ENCODE results near the gene KDR.

KDR gene

DNA sequence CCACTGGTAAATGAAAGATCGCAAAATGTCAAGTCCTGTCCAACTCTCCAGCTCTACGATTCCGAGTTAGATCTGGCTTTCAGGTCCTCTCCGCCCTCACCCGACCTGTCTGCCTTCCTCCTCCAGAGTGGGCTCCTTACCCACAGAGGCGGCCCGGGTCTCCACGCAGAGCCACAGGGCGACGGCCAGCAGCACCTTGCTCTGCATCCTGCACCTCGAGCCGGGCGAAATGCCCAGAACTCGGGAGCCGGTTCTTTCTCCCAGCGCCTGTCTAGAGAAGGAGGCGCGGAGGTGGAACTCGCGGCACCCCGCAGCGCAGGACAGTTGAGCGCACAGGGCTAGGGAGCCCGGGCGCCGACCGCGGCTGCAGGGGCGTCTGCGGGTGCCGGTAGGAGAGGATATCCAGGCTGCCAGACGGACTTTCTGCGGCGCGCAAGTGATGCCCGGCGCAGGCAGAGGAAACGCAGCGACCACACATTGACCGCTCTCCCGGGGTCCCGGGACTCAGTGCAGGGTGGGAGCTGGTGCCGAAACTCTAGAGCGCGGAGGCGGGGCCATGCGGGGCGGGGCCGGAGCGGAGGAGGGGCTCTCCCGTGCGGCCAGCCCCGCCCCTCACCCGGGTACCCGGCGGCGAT, at the start of gene KDR:
KDR (minus strand) TSS at position 509 of the 635 bp plus-strand sequence; CDS start at position 207, 302 bp downstream.
- FAIRE-seq (no peak), DNase-seq (ENCODE audit: extremely low spot score, insufficient read length, low read depth) (no peak)

DNA sequence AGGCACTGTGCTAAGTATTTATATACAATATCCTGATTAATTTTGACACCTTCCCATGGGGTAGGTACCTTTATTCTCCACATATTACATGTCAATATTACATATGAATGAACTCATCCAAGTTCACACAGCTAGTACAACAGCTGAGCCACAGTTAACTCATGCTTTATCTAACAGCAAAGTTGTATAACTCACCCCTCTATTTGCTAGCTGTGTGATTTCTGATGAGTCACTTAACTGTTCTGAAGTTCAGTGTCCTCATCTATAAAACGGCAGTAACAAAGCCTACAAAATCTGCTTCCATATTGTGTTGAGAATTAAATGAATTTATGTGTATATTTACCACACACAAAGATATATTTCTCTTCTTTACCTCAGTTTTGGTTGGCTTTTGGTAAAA, 48.2 kb upstream of the KDR start:
- DNase-seq (ENCODE audit: extremely low spot score, insufficient read length, low read depth), result no peak
- FAIRE-seq, result no peak

DNA sequence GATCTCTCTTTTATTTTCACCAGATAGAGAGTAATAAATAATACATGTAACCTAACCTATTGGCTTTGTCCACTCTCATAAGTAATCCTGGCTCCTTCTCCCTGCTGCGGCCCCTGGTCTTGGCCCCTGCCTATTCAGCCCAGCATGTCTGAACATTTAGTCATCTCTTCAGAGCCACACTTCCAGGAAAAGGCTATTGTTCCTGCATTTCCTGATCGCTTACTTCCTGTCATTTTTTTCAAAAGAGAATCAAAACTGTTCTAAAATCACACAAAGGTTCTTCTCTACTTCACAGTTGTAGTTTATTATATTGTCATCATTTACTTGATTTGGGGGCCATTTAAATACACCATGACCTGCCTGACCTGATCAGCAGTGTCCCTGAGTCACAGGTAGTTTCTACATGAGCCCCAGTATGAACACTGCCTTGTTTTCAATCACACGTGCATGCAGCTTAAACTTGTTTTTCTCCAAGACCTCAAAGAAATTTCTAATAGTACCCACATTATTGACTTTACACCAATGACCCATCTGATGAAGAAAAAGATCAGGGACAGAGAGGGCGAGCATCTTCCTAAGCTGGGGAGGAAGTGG, 47.4 kb upstream of the KDR start:
- DNase-seq (ENCODE audit: extremely low spot score, insufficient read length, low read depth) (no peak), FAIRE-seq (no peak)

DNA sequence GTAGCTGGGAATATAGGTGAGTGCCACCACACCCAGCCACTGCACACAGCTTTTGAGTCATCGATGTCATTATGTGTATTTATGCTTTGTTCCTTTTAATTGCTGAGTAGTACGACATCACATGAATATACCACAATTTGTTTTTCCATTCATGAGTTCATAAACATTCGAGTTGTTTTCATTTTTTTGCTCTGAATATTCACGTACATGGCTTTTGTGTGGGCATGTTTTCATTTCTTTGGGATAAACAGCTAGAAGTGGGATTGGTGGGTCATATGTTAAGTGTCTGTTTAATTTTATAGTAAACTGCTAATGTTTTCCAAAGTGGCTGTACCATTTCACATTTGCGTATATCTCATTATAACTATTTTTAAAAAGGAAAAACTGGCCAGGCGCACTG, 45.1 kb upstream of the KDR start:
- DNase-seq (ENCODE audit: extremely low spot score, insufficient read length, low read depth), result no peak
- FAIRE-seq, result no peak

DNA sequence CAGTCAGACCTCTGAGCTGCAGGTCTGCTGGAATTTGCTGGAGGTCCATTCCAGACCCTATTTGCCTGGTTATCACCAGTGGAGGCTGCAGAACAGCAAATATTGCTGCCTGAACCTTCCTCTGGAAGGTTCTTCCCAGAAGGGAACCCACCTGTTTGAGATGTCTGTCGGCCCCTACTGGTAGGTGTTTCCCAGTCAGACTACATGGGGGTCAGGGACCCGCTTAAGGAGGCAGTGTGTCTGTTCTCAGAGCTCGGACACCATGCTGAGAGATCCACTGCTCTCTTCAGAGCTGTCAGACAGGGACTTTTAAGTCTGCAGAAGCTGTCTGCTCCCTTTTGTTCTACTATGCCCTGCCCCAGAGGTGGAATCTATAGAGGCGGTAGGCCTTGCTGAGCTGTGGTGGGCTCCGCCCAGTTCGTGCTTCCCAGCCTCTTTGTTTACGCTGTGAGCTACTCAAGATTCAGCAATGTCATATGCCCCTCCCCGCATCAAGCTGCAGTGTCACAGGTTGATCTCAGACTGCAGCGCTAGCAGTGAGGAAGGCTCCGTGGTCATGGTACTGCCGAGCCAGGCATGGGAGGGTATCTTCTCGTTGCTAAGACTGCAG, 44.1 kb upstream of the KDR start:
- FAIRE-seq (no peak), DNase-seq (ENCODE audit: extremely low spot score, insufficient read length, low read depth) (no peak)

DNA sequence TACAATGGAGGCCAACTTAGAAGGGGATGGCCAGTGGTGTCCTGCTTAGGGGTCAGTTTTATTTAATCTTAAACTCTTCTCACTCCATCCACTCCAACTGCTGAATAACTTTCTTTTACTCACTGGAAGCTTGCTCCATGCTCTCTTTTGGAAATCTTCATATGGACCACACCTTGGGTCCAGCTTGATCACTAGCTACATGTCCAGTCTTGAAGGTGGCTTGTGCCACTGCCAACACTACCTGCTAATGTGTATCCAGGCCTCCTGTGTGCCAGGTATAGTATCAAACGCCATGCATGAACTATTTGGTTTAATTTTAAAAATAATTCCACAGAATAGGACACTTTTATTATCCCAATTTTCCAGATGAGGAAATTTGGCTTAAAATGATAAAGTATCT, 37.0 kb upstream of the KDR start:
- FAIRE-seq, result no peak
- no peak for DNase-seq (ENCODE audit: extremely low spot score, insufficient read length, low read depth)

DNA sequence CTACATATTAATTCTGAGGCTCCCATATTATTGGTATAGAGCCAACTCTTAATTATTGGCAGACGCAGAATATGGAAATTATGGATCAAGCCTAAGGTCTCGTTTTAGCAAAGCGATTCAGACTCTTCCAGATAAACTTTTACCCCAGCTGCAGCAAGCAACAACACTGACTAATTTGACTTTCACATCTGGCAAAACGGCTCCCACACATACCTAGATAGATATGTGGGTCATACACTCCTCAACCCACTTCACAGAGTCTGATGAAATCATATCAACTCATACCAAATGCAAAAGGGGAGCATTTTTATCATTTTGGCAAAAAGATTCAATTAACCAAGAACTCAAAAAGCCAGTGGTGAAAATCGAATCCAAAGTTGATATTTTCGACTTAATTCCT, 36.3 kb upstream of the KDR start:
- DNase-seq (ENCODE audit: extremely low spot score, insufficient read length, low read depth) (no peak), FAIRE-seq (no peak)

DNA sequence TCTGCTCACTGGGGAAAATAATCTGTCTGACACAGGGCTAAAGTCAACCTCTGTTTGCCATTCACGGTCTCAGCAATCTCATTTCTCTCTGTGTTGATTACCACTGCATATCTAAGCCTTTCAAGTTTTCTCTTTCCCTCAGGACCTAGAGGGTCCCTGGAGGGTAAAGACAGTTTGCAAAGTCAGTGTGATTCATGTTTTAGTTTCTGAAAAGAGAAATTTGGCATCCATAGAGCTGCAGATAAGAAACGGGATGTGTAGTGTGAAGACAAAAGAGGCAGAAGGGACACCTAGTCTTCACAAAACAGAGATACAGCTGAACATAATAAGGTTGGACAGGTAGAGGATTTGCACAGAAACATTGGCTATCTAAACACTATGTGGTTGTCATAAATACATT, 34.5 kb upstream of the KDR start:
- FAIRE-seq (no peak), DNase-seq (ENCODE audit: extremely low spot score, insufficient read length, low read depth) (no peak)

DNA sequence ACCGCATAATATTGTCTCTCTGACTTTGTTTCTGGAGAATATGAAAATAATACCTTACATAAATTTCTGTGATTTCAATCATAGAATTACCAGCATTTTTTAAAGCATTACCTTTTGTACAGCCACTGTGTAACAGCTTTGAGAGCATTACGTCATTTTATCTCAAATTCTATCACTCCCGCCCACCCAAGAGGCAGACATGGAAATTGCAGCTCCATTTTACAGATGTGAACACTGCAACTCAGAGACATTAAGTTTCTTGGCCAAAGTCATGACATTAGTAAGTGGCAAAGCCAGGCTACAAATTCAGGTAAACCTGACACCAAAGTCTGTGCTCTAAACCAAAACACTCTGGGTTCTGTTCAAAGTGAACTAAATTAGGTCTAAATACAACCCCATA, 33.6 kb upstream of the KDR start:
- no peak for DNase-seq (ENCODE audit: extremely low spot score, insufficient read length, low read depth)
- no peak for FAIRE-seq

DNA sequence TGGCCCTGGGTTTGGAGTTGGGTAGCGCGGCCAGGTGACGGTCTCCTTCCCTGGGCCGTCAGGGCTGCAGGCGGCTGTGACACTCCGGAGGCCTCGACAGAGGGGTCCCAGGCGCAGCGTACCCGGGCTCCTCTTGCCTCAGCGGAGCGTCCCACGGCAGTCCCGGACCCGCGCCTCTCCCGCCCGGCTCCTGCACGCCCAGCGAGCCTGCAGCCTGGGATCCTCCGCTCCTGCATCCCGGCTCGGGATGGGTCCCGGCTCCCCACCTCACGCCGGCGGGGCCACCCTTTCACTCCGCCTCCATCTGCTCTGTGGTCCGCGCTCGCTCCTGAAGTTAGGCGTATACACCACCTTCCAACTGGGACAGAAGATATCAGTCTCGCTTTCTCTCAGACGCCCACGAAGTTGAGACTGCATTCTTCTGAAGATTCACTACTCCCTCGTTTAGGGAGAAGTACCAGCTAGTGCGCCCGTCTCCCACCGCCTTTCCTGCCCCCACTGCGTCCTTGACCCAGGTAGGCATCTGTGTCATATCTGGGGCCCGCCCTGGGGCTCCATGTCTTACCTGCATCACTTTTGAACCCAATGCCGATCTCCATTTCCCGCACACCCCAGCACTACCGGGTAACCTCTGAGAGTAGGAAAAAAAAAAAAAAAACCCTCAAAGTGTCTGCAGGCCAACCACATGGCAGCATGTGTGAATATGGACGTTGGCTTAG, 32.3 kb upstream of the KDR start:
- no peak for DNase-seq (ENCODE audit: extremely low spot score, insufficient read length, low read depth)

DNA sequence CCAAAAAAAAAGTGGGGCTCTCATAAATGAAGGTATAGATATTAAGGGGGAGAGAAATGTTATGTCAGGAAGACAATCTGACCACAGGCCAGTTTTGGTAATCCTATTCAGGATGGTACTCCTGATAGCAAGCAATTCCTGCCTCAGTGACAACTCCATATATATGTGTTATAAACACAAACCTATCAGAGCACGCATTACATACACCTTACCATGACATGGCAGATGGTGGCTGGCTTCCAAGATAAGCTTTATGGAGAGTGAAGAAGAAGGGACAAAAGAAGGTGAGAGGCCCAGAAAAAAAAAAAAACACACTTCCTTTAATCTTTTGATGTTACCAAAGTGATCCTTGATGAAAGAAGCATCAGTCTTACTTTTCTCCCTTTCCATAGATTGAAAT, 29.5 kb upstream of the KDR start:
- FAIRE-seq, result no peak
- no peak for DNase-seq (ENCODE audit: extremely low spot score, insufficient read length, low read depth)

More for the DNA sequence above, 32.3 kb upstream of the KDR start:
- no peak for FAIRE-seq

DNA sequence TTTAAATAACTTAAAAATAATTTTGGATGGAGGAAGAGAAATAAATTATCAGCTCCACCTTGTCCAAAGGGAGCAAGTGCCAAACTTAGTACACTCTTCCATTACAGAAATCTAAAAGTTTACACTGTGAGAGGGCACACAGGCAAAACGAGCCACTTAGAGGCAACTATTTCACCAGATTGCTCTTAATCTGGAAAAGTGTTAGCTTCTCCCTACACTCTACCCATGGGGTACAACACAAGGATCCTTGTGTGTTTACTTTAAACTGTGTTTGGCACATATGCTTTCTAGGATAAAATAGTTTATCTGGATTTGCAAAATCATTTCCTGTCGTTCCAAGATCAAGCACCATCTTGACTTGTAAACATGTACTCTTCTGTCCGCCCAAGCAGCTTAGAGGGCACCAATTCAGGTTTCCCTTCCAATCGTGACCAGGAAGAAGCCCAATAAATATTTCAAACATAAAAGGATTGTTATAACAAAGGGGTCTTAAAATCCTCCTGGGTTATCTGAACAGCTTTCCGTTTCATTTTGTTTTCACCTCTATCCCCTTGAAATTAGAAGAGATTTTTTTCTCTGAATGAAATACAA, 29.0 kb upstream of the KDR start:
- DNase-seq (ENCODE audit: extremely low spot score, insufficient read length, low read depth), result no peak
- no peak for FAIRE-seq

DNA sequence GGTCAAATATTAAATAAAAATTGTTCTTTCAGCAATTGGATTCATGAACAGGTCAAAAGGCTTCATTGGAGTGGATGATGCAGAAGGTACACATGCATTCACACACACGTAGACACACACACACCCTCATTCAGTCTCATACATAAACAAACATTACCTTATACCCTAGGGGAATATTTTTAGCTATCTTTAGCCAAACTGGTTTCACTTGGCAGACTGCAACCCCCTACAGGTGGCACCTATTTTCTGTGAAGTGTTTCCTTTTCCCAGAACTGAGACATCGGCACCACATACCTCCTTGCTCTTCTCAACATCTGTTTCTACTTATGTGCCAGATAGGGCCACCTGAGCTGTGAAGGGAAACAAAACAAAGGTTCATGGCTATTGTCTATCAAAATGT, 18.5 kb upstream of the KDR start:
- DNase-seq (ENCODE audit: extremely low spot score, insufficient read length, low read depth), result no peak
- no peak for FAIRE-seq

DNA sequence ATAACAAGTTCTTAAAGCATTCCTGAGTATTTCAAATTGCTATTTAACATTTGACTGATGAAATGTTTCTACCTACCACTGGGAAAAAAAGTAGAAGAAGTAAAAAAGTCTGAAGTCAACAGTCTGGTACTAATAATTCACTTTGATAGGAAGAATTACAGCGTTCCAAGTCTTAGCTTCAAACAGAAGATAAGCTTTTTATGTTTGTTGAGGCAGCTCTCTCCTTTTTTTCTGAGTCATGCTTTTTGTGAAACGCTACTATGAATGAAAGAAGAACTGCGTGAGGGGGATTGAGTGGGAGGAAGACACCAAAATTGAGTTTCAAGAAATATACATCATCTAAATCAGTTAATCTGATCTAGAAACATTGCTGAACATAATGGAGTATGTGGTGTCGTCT, 13.0 kb upstream of the KDR start:
- FAIRE-seq (no peak), DNase-seq (ENCODE audit: extremely low spot score, insufficient read length, low read depth) (no peak)

DNA sequence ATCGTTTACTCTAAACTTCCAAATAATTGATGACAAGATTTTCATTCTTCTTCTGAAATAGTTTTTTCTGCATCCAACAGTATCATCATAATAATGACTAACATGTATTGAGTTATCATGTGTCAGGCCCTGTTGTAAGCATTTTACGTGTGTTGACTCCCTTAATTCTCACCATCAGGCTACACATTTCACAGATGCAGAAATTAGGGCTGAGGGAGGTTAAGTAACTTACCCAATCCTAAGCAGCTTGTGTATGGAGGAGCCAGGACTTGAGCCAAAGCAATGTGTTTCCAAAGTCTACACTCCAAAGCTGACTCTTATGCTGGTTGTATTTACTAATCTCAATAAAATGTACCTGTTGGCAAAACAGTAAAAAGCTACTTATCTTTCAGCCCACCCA, 11.2 kb upstream of the KDR start:
- no peak for FAIRE-seq
- no peak for DNase-seq (ENCODE audit: extremely low spot score, insufficient read length, low read depth)

DNA sequence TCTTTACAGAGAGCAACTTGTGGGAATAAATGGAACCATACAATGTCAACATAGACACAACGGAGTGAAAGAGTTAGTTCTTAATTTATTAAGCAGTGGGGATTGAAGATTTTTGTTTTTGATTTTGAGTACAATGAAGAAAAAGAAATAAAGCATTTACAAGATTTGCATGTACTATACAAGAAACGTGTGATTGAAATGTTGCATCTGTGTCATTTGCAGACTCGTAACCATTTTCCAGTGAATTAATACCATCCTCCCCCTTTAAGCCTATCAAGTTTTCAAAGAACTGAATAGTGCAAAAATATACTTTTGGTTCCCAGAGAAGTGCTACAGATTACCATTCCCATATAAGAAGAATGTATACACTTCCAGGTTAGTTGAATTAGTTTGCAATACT, 8.6 kb upstream of the KDR start:
- DNase-seq (ENCODE audit: extremely low spot score, insufficient read length, low read depth), result no peak
- no peak for FAIRE-seq

DNA sequence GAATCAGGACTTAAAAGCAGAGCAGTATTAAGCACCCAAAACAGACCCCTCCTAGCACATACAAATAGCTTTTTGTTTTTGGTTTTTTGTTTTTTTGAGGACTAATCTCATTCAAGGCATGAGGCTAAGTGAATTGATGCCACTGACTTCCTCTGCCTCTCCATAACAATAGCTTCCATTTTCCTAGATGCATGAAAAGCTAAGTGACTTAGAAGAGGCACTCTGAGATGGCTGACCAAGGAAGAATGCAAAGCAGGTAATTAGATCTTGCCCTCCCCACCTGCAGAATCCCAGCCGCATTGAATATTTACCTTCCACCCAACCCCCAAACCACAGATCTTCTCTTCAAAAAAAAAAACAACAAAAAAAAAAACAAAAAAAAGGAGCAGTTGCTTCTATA, 7.4 kb upstream of the KDR start:
- no peak for DNase-seq (ENCODE audit: extremely low spot score, insufficient read length, low read depth)

DNA sequence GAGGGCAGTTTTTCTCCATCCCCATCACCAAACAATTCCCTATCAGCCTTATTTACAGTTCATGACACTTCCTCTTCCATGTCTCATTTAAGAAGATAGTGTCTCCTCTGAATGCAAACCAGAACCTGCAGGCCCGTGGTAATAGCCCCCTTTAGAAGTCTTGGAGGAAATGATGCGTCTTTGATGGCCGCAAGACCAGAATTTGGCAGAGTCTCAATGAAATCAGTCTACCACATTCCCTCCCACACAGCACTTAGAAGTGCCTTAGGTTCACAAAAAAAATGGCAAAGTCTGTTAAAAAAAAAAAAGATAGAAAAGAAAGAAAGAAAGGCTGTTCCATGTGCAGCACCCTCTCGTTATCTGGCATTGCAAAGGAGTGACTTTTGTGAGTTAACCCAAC, 2.1 kb upstream of the KDR start:
- FAIRE-seq (no peak), DNase-seq (ENCODE audit: extremely low spot score, insufficient read length, low read depth) (no peak)

More for the DNA sequence above, 7.4 kb upstream of the KDR start:
- no peak for FAIRE-seq

DNA sequence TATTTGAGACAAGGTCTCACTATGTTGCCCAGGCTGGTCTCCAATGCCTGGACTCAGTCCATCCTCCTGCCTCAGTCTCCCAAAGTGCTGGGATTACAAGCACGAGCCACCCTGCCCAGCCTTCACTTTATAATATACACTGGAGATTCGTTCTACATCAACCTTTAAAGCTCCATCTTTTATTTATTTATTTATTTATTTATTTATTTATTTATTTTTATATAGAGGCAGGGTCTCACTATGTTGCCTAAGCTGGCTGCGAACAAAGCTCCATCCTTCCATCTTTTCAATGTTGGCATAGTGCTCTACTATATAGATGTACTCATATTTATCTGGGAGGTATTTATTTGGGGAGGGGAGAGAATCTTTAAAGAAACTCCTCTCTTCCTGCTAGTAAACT, 1.7 kb upstream of the KDR start:
- DNase-seq (ENCODE audit: extremely low spot score, insufficient read length, low read depth), result no peak
- no peak for FAIRE-seq

DNA sequence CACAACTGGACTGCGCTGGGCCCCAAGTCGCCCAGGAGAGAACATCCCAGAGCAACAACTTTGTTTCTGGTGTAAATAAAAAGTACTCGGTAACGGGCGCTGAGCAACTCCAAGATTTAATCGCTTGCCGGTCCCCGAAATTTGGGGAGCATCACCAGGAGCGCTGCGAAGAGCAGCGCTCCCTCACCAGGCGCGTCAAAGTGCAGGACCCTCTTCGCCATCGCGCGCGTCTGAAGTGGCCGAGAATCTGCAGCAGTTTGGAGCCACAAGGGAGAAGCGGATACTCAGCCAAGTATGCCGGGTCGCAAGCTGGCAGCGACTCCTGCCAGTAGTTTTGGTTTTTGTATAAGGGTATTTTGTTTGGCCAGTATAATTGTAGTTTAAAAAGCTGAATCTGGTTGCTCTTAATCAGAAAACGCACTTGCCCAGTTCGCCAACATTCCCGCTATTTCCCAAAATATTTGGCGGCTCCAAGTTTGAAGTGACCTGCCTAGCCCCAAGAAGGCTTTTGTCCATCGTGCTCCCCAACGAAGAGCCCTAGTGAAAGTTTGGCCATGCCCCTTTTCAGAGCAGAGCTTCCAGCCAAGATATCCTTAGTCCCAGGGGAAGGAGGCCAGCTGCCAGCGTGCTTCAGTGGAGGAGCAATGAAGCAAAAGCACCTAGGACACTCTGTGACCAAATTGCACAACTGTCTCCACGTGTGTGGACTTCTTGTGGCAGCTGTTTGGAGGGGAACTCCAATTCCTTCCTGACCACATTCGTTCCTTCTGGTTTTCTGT, 557 bp upstream of the KDR start:
- FAIRE-seq (no peak), DNase-seq (ENCODE audit: extremely low spot score, insufficient read length, low read depth) (no peak)
